ENCODE results near the gene SCAMP2.

The SCAMP2 gene

DNA sequence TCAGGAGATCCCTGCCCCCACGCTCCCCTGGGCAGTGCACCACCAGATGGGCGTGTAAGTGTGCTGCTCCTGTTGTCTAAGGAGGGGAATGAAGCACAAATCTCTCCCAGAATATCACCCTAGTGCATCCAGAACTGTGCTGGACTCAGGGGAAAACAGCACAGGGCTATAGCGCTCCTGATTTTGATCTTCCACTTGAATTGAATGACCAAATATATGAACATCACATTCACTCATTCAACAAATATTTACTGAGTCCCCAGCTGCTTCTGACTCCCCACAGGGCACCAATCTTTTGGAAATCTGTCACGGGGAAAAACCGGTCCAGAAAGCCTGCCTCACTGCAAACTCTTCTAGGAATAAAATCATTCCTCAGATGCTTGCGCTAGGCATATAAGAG lies 44.3 kb downstream of the SCAMP2 start:
- Mint-ChIP-seq H3K27ac (no peak overlapping the region), H3K4me3 (no peak overlapping the region), H3K4me1 (ENCODE audit: low read depth) (no peaks in the 10 kb centered on the region), H3K36me3 (no peaks in the 10 kb centered on the region), H3K9me3 (ENCODE audit: low read depth) (no peaks in the 10 kb centered on the region), H3K27me3 (peaks cover 10% of the 10 kb centered on the region)

DNA sequence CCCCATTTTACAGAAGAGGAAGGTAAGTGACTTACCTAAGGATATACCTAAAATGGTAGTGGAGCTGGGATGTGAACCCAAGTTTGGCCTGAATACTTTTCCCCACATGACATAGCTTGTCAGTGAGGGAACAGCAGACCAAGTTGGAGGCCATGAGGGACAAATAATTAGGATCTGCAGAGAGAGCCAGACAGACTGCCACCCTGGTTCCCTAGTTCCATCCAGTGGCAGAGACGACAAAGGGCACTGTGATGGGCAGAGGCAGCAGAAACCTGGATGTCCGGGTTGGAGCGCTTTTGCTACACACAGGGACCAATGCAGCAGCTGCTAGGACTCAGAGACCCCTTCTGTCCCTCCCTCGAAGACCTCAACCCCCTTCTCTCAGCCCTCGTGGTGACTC lies 45.6 kb downstream of the SCAMP2 start:
- Mint-ChIP-seq H3K4me3 (no peak overlapping the region), H3K9me3 (ENCODE audit: low read depth) (no peaks in the 10 kb centered on the region), H3K27ac (no peak overlapping the region), H3K36me3 (no peaks in the 10 kb centered on the region), H3K27me3 (peaks cover 10% of the 10 kb centered on the region), H3K4me1 (ENCODE audit: low read depth) (no peaks in the 10 kb centered on the region)

DNA sequence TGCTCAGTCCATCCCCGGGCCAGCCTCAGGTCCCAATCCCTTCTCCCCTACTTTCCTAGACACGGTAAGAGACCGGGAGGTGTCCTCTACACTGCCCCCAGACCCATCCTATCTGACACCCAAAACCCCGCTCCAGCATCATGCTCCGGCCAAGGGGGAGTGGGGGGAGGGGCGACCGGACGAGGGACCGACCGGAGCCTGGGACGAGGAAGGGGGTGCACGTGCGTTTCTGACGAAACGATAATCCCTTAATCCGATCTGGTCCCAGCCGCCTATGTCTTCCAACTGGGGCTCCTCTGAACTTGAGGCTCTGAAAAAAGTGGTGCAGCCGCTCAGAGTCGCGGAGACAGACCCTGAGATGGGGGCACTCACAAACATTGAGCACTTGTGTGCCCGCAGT lies 46.2 kb downstream of the SCAMP2 start:
- H3K4me3 Mint-ChIP-seq, result no peak overlapping the region

DNA sequence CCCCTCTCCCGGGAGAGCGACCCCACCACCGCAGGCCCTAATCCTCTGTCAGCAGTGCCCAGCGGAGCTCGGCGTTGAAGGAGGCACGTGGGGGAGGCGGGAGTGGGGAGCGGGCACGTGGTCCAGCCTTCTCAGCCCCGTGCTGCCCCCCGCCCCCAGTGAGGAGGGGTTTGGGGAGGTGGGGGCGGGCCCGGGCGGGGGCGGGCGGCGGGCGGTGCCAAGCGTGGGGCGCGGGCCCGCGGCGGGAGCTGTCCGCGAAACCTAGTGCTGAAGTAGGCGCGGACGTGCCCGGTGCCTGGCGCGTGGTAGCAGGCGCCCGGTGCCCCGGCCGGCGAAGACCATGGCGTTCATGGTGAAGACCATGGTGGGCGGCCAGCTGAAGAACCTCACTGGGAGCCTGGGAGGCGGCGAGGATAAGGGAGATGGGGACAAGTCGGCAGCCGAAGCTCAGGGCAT lies 46.8 kb downstream of the SCAMP2 start, which contains the start of gene CPLX3:
TSS of gene CPLX3 (plus strand) at position 264 of the 456 bp plus-strand sequence. CDS start at position 341, 77 bp downstream.
- H3K36me3 Mint-ChIP-seq, result no peaks in the 10 kb centered on the region

More for the DNA sequence above, 46.2 kb downstream of the SCAMP2 start:
- Mint-ChIP-seq H3K4me1 (ENCODE audit: low read depth) (no peaks in the 10 kb centered on the region), H3K27ac (no peak overlapping the region), H3K9me3 (ENCODE audit: low read depth) (no peaks in the 10 kb centered on the region), H3K27me3 (peaks cover 10% of the 10 kb centered on the region), H3K36me3 (no peaks in the 10 kb centered on the region)

DNA sequence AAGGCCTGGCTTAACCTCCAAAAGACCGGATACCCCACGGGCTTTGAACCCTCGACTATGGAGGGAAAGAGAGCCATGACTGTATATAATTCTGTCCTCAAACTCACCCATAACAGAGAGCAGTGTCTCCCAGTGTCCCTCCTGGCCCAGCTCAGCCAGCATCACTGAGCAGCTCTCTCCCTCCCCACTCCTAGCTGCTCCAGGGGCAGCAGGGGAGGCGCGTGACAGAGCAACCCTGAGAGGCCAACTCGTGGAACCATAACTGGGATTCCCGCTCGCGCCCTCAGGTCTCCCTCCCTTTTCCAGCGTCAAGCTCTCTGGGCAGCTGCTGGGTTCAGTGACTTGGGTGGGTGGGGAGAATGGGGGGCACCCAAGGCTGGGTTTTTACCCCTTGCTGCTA lies 47.3 kb downstream of the SCAMP2 start:
- Mint-ChIP-seq H3K27ac (no peak overlapping the region), H3K27me3 (peaks cover 10% of the 10 kb centered on the region), H3K9me3 (ENCODE audit: low read depth) (no peaks in the 10 kb centered on the region), H3K36me3 (no peaks in the 10 kb centered on the region), H3K4me3 (no peak overlapping the region), H3K4me1 (ENCODE audit: low read depth) (no peaks in the 10 kb centered on the region)

More for the DNA sequence above, 46.8 kb downstream of the SCAMP2 start, which contains the start of gene CPLX3:
- Mint-ChIP-seq H3K9me3 (ENCODE audit: low read depth) (no peaks in the 10 kb centered on the region), H3K27ac (no peak within 1 kb of the TSS), H3K27me3 (peaks cover 10% of the 10 kb centered on the region), H3K4me3 (no peak within 1 kb of the TSS), H3K4me1 (ENCODE audit: low read depth) (no peaks in the 10 kb centered on the region)

DNA sequence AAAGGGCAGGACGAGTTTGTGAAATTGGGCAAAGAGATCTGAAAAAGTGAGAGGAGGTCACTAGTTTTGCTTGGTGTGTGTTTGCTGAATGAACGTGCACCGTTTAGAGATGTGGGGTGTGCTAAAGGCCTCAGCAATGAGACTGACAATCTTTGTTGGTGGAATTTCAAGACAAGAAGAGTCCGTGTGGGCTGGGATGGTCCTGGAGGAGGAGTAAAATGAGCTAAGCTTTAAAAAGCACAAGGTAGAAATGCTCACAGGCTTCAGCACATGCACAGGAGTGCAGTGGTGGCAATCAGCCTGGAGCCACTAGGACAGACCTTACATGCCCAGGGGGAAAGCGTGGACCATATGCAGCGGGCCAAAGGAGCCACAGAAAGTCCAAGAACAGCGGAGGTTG lies 48.2 kb downstream of the SCAMP2 start:
- no peaks in the 10 kb centered on the region for H3K9me3 Mint-ChIP-seq (ENCODE audit: low read depth)

DNA sequence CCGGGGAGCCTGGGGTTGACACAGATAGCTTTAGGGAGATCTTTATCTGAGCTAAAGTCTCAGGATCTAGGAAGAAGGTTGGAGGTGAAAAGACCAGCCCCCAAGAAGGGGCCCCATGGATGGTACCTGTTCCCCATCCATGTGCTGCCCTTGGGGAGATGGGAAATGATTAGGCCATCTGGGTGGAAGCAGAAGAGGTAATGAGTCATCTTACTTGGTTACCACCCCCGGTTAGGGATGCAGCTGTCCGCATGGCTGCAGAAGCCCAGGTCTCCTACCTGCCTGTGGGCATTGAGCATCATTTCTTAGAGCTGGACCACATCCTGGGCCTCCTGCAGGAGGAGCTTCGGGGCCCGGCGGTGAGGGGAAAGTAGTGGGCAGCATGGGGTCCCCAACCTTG lies 49.8 kb downstream of the SCAMP2 start:
- Mint-ChIP-seq H3K27me3 (peaks cover 8% of the 10 kb centered on the region), H3K4me3 (no peak overlapping the region), H3K9me3 (ENCODE audit: low read depth) (no peaks in the 10 kb centered on the region), H3K36me3 (no peaks in the 10 kb centered on the region), H3K27ac (no peak overlapping the region), H3K4me1 (ENCODE audit: low read depth) (peaks cover 3% of the 10 kb centered on the region)

More for the DNA sequence above, 48.2 kb downstream of the SCAMP2 start:
- H3K4me3 Mint-ChIP-seq, result no peak overlapping the region
- H3K27ac Mint-ChIP-seq, result no peak overlapping the region
- H3K36me3 Mint-ChIP-seq, result no peaks in the 10 kb centered on the region
- peaks cover 10% of the 10 kb centered on the region for H3K27me3 Mint-ChIP-seq
- H3K4me1 Mint-ChIP-seq (ENCODE audit: low read depth), result no peaks in the 10 kb centered on the region

DNA sequence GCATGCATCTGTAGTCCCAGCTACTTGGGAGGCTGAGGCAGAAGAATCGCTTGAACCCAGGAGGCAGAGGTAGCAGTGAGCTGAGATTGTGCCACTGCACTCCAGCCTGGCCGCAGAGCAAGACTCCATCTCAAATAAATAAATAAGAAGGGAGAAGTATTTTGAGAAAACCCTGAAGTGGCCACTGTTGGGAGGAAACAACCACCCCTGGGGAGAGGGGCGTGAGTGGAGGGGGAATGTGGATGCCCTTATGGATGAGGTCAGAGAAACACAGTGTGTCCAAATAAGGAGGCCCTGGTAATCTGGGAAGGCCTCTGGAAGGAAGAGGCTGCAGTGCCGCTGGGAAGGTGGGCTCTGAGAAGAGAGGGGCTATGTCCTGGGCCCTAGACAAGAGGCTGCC lies 50.9 kb downstream of the SCAMP2 start:
- H3K9me3 Mint-ChIP-seq (ENCODE audit: low read depth), result no peaks in the 10 kb centered on the region
- no peaks in the 10 kb centered on the region for H3K36me3 Mint-ChIP-seq
- no peak overlapping the region for H3K27ac Mint-ChIP-seq
- peaks cover 2% of the 10 kb centered on the region for H3K27me3 Mint-ChIP-seq
- H3K4me3 Mint-ChIP-seq, result no peak overlapping the region
- peaks cover 3% of the 10 kb centered on the region for H3K4me1 Mint-ChIP-seq (ENCODE audit: low read depth)

DNA sequence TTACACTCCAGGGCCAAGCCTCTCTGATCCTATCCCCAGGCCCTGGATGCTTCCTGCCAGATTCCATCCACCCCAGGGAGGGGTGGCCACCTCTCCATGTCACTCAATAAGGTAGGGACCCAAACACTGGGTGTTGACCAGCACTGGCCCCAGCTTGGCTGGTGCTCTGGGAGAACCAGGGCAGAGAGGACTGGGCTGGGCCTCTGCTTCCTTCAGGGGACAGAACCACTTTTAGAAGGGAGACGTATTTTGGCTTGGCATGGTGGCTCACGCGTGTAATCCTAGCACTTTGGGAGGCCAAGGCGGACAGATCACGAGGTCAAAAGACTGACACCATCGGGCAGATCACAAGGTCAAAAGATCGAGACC lies 51.4 kb downstream of the SCAMP2 start:
- Mint-ChIP-seq H3K9me3 (ENCODE audit: low read depth) (no peaks in the 10 kb centered on the region), H3K36me3 (no peaks in the 10 kb centered on the region), H3K4me1 (ENCODE audit: low read depth) (peaks cover 3% of the 10 kb centered on the region), H3K27me3 (peaks cover 2% of the 10 kb centered on the region), H3K4me3 (no peak overlapping the region), H3K27ac (no peak overlapping the region)

DNA sequence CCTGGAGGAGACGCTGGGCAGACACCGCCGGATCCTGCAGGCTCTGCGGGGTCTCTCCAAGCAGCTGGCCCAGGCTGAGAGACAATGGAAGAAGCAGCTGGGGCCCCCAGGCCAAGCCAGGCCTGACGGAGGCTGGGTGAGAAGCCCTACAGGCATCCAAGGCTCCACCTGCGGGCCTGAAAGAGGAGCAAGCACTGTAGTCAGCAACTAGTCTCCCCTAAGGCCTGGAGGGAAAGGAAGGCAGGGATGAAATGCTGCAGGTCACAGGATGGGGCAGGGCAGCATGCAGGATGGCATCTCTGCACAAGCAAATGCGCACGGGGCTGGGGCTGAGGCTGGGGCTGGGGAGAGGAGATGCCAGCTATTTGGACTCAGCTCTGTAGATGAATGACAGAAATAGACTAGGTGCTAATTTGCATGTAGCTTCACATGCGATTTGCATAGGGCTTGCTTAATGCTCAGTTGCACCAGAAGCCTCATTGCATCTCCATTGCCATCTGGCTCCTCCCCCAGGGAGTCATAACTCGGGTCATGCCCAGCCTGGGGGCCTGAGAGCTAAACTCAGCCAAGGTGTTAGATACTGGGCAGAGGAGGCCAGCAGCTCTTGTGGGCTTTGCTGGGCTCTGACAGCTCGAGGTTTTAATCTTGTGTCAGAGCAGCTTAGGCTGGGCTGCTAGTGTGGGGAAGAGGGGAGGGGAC lies 51.9 kb downstream of the SCAMP2 start:
- Mint-ChIP-seq H3K4me1 (ENCODE audit: low read depth) (peaks cover 3% of the 10 kb centered on the region), H3K27me3 (peaks cover 2% of the 10 kb centered on the region), H3K27ac (no peak overlapping the region), H3K4me3 (no peak overlapping the region), H3K9me3 (ENCODE audit: low read depth) (no peaks in the 10 kb centered on the region), H3K36me3 (no peaks in the 10 kb centered on the region)

DNA sequence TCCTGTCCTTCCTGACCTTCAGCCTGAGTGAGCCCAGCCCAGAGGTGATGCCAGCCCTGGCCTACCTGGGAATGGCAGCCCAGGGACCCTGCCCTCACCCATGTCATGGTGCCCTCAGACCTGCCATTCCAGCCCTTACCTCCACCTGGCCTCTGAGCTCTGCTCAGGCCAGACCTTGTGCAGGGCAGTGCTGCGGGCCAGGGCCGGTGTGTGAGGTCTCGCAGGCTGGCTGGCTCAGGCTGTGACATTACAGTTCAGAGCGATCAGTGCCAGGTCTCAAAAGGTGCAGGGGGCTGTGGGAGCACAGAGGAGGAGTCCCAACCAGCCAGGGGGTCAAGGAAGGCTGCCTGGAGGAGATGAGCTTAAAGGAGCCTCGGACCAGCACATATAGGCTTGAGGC lies 53.1 kb downstream of the SCAMP2 start:
- peaks cover 2% of the 10 kb centered on the region for H3K27me3 Mint-ChIP-seq

DNA sequence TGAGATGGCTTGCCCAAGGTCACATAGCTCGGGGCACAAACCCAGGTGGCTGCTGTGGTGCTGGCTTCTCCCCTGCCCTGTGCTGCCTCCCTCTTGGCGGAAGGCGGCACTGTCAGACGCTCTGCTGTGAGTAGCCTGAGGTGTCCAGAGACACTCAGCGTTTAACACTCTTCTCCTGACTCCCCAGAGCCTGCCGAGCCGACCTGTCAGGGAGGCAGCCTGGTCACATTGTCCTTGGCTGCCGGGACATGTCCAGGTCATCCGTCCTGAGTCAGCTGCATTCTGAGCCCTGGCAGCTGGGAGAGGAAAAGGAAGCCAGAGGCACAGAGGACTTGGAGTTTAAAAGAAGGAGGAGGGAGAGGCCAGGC lies 55.8 kb downstream of the SCAMP2 start:
- Mint-ChIP-seq H3K27me3 (peaks cover 2% of the 10 kb centered on the region), H3K27ac (no peak overlapping the region), H3K9me3 (ENCODE audit: low read depth) (no peaks in the 10 kb centered on the region), H3K4me3 (no peak overlapping the region), H3K4me1 (ENCODE audit: low read depth) (peaks cover 3% of the 10 kb centered on the region), H3K36me3 (no peaks in the 10 kb centered on the region)

More for the DNA sequence above, 53.1 kb downstream of the SCAMP2 start:
- Mint-ChIP-seq H3K4me1 (ENCODE audit: low read depth) (peaks cover 3% of the 10 kb centered on the region), H3K36me3 (no peaks in the 10 kb centered on the region), H3K4me3 (no peak overlapping the region), H3K27ac (no peak overlapping the region), H3K9me3 (ENCODE audit: low read depth) (no peaks in the 10 kb centered on the region)

DNA sequence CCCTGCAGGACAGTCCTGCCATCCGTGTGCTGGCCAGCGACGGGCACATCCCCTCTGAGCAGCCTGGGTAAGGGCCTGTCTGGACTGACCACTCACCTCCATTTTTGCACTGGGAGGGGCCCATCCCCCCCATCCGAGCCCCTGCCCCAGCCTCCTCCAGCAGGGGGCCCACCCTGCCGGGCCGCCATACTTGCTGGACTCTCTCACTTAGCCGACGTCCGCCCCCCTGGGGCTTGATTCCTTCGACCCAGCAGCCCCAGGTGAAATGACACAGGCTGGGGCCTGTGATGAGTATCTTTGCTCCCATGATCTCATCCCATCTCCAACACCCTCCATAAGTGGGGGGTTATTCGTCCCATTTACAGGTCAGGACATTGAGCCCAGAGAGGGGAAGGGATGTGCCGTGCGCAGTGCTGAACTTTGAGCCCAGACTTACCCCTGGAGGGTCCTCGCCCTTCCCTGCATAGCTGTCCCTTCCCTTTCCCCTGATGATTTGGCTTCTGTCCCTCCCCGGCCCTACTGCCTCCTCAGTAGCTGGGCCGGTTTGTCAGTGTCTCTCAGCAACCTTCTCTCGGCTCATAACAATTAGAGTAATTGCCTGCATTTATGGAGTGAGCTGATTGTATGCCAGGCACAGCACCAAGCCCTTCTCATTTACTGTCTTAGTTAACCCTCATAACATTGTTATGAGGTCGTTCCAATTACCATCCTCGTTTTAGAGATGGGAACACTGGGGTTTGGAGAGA lies 56.4 kb downstream of the SCAMP2 start:
- H3K4me1 Mint-ChIP-seq (ENCODE audit: low read depth), result peaks cover 3% of the 10 kb centered on the region

DNA sequence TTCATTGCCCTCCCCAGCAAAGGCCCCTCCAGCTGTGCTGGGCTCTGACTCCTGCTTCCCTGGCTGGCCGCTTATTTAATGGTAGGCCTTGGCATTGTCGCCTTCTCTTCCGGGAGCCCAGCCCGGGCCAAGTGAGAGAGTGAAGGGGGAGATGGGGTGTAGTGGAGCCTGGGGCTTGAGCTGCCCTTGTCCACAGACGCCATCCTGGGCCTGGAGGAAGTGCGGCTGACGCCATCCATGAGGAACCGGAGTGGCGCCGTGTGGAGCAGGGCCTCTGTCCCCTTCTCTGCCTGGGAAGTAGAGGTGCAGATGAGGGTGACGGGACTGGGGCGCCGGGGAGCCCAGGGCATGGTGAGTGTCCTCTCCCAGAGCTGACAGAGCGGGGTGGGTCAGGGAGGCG lies 57.2 kb downstream of the SCAMP2 start:
- Mint-ChIP-seq H3K27ac (no peak overlapping the region), H3K27me3 (peaks cover 2% of the 10 kb centered on the region), H3K4me1 (ENCODE audit: low read depth) (peaks cover 3% of the 10 kb centered on the region), H3K9me3 (ENCODE audit: low read depth) (no peaks in the 10 kb centered on the region), H3K36me3 (no peaks in the 10 kb centered on the region), H3K4me3 (no peak overlapping the region)

More for the DNA sequence above, 56.4 kb downstream of the SCAMP2 start:
- no peaks in the 10 kb centered on the region for H3K36me3 Mint-ChIP-seq
- no peak overlapping the region for H3K27ac Mint-ChIP-seq
- H3K9me3 Mint-ChIP-seq (ENCODE audit: low read depth), result no peaks in the 10 kb centered on the region
- no peak overlapping the region for H3K4me3 Mint-ChIP-seq
- H3K27me3 Mint-ChIP-seq, result peaks cover 2% of the 10 kb centered on the region

DNA sequence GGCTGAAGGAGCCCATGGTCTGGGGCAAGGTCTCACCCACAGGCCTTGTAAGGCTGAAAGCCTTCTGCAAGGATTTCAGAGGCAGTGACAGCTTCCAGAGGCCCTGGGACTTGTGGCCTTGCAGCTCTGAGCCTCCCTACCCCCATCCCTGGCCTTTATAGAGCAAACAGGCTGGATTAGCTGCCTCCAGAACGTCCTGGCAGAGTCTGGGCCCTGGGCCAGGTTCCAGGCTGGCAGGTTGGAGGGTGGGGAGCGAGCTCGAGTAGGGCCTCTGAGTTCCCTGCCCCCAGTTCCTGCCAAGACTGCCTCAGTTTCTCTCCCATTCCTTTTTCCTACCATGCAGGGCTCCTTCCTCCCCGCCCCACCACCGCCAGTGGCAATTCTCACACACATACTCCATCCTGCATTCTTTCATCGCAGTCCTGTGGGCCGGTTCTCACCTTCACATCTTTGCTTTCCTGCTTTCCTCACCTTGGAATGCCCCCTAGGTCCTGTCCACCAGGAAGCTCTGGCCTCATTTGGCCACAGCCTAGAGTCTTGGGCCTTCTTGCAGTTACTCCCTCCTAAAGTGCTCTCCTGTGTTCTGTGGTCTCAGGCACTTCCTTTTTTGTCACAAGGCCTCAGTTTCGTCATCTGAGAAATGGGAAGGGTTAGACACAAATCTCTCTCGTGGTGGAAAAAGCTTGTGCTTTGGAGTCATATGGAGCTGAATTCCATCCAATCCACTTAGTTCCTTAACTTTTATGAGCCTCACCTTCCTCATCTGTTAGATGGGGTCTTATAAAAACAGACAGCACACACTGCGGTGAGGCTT lies 57.8 kb downstream of the SCAMP2 start:
- Mint-ChIP-seq H3K4me3 (no peak overlapping the region), H3K36me3 (no peaks in the 10 kb centered on the region), H3K4me1 (ENCODE audit: low read depth) (peaks cover 3% of the 10 kb centered on the region), H3K27me3 (peaks cover 2% of the 10 kb centered on the region), H3K27ac (no peak overlapping the region), H3K9me3 (ENCODE audit: low read depth) (no peaks in the 10 kb centered on the region)

Data from activated naive CD8-positive, alpha-beta T cell (primary cell).